OCI-M2 (cell line): ENCODE data around the gene SCIN.

Experiments
- DNase-seq: peaks from one replicate; lab custom pipeline; 2025; ENCODE audit not compliant: unreplicated experiment; lab: John Stamatoyannopoulos, UW

The SCIN gene

DNA sequence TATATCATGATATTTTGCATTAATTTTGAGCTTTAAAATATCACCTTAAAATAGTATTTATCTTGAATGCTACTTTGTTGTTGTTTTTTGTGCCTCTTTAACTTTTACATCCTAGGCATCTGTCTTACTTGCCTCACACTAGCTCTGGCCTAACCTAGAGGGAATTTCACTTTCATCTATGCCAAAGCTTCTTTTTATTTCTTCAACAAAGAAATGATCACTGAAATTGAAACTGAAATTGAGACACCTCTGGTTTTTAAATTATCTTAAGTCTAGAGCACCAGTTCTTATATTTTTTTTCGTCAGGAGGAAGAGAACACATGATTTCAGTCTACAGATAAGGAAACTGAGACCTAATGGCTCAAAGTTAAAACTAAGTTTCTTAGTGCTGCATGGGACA is 3.5 kb upstream of the SCIN start:
- no peak for DNase-seq

DNA sequence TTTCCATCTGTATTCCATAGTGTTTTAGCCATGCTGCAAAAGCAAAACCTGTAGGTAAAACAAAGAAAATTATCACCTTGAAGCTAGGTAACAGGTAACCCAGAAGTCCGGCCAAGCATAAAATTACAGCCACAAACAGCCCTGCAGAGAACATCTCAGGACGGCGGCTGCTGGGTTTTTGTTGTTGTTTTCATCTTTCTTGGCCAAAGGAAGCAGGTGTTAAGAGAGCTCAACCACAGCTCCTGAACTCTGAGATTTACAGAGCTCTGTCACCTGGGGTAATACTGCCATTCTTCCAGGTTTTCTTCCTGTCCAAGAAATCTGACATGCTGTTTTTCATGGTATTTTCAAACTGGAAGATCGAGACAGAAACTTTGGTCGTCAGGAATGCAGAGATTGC is 847 bp upstream of the SCIN start:
- no peak for DNase-seq

- DNase-seq, result no peak
Observed at GRCh38 chr7:12570168-12570533, 369 bp upstream of the SCIN start.

GRCh38 chr7:12571691-12572090 is 1.2 kb downstream of the SCIN start:
- no peak for DNase-seq

- no peak for DNase-seq
Observed at GRCh38 chr7:12572941-12573575, 2.5 kb downstream of the SCIN start.

DNA sequence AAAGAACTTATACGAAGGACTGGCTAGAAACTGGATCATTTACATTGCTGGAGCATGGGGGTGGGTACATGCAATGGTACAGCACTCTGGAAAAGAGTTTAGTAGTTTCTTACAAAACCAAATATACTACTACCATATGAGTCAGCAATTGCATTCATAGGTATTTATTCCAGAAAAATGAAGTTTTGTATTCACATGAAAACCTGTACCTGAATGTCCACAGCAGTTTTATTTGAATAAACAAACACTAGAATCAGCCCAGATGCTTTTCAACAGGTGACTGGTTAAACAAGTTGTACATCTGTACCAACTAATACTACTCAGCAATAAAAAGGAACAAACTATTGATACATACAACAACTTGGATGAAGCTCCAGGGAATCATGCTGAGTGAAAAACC is 3.4 kb downstream of the SCIN start:
- DNase-seq, result no peak

DNA sequence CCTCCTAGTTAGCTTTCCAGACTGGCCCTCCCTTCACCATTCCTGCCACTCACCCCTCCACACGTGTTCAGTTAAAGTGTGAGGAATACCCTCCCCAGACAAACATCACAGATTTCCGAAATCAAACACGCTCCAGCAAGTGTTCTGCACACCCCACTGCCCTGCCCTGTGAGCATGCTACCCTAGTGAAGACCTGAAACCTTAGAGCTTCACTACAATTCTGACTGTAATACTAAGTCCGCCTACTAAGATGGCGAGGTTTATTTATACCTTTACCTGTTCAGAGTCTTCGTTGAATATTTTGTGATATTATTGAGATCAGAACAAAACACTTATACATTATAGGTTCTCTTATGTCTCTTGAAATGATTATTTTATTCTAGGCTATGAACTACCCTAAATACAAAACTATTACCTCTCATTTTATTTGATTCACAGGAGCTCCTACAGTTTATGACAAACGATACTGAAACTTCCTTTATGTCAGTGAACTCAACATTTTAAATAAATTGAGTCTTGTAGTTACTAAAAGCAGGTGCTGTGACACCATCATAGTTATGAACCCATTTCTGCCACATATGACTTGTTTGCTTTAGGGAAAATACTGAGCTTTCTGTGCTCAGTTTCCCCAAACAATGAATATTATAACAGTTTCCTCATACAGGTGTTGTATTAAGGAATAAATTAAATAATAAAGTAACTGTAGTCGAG is 8.6 kb downstream of the SCIN start:
- DNase-seq, result no peak

DNA sequence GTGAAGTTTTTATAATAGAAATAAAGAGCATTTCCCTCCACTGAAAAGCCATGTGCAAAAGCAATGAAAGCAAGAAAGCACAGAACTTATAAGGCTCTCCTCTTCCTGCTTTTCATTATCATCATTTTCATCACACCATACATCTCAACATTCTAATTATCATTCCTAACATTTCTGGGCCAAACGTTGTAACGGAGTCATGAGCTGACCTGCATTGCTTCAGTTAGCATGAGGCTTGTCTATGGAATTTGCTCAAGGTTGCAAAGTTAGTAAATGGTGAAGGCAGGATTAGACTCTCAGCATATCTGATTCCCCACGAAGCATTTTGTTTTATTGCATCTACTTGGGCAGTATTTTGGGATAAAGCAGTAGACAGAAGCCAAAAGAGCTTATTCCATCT is 11.4 kb downstream of the SCIN start:
- no peak for DNase-seq

DNA sequence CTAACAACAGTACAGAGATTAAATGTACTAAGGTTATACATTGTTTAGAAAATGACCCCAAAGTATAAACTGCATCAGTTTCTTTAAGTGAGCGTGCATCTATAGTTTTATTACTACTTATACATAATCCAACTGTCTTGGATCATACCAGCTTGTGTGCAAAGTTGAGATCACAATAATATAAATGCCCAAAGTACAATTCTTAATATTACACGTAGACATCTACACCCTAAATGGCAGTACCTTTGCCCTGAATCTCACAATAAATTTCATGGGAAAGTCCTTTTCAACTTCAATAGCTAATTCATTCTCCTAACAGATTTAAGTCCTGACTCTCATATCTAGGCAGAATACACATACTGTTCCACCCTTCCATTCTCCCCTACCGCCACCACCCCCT is 11.8 kb downstream of the SCIN start:
- no peak for DNase-seq

DNA sequence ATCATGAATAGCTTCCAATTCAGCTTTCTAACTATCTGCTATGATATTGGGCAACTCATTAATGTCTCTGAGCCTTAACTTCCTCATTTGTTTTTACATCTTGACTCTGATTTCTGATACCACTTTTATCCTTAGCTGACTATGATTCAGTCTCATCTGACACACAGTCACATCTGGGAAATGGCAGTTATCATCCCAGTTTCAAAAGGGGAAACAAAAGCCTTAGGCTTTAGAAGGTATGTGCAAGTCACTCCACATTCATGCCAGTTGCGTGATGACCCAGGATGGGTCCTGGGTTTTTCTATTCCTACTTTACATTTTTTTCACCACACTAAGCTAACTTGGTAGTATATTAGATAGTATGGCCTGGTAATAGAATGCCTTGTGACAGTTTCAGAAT is 12.7 kb downstream of the SCIN start:
- DNase-seq, result no peak

DNA sequence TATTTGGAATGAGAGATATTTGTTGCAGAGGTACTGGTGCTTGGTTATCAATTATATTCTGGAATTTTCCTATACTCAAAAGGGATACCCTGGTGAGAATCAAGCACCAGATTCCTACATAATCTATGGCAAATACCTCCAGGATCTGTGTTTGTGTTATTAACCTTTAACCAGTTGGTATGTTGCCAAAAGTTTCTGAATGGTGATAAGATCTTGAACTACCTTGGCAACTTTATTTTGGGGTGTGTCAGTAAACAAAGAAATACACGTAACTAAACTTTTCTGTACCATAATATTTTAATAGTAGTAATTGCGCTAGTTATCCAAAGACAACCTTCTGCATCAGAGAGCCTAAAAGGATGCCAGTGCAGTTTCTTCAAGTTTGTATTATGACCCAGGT is 13.4 kb downstream of the SCIN start:
- DNase-seq, result no peak

- DNase-seq, result no peak
Observed at GRCh38 chr7:12584930-12585329, 14.4 kb downstream of the SCIN start.

DNA sequence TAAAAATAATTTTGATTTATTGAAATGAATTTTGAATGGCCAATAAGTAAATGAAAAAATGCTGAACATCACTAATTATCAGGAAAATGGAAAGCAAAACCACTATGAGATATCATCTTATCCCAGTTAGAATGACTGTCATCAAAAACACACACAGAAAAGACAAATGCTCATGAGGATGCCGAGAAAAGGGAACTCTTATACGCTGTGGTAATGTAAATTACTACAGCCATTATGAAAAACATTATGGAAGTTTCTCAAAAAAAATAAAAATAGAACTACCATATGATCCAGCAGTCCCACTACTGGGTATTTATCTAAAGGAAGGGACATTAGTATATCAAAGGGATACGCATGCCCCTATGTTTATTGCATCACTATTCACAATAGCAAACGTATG is 15.8 kb downstream of the SCIN start:
- no peak for DNase-seq

DNA sequence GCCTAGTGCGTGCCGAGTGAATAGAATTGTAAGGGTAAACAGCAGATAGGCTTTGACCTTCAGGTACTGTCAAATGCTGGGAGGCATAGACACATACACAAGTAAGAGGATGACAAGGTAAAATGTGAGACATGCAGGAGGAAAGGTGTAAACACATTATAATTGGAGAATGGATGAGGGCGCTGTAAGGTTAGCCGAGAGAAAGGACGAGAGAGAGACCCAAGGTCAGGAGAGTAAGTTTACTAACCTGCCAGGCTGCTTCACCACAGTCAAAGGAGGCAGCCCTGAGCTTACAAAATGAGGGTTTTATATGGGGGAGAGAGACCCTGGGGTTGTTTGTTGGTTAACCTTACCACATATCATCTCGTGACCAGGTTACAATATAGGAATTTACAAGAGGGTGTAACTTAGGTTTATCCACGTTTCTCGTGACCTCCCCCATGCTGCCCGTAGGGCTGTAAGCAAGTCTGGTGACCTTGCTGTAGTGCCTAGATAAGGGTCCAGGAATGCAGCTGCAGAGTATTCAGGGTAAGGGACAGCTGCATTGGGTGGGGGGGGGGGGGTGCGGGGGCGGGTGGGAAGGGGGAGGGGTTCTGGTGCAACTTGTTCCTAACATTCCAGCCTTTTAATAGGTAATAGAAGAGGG is 17.9 kb downstream of the SCIN start:
- no peak for DNase-seq

GRCh38 chr7:12590559-12590958 is 20.0 kb downstream of the SCIN start:
- DNase-seq, result no peak

GRCh38 chr7:12594122-12594897 is 23.8 kb downstream of the SCIN start:
- no peak for DNase-seq

- DNase-seq, result no peak
Observed at GRCh38 chr7:12595148-12595547, 24.6 kb downstream of the SCIN start.

GRCh38 chr7:12596225-12596790 is 25.8 kb downstream of the SCIN start:
- no peak for DNase-seq

GRCh38 chr7:12601302-12601869 is 30.9 kb downstream of the SCIN start:
- DNase-seq, result no peak

DNA sequence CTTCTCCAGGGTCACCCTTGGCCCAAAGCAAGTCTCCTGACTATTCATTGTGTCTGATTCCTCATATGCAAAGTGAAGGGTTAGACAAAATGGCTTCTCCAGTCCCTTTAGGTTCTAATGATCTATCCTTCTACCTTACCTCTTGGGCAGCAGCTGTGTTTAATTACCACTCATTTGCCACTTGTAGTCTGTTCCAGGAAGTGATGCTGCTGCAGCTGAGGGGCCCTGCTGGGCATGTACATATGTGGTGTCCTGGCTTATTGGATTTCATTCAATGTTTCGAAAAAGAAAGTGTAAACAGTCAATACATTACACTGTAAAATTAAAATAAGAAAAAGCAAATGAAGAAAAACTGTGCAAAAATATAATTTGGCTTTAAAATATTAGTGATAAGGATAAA is 36.6 kb downstream of the SCIN start:
- no peak for DNase-seq

DNA sequence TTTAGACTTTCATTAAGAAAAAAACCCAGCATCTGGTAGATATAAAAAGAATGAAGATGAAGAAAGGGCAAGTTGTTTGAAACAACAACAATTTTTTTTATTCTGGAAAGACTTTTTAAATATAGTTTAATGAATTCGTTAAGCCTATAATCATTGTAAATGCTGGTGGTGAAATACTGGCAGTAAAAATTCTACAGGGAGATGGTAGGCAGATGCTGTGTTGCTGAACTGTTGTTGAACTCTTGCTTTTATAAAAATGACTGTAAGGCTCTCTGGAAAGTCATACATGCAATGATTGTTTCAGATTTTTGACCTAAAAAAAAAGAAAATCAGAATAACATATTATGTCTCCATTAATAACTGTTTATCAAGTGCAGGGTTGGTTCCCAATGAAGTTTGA is 39.0 kb downstream of the SCIN start:
- DNase-seq, result no peak
